CD4-positive, alpha-beta T cell (primary cell): ENCODE measurements around the gene SLC36A3. TPM values are rescaled to one million over a fixed set of nuclear protein-coding genes. Genes with fewer than 3 reads are reported as not detected.
"Not testable (repeated sequence)": the region's sequence is repeated elsewhere in the genome, so short reads cannot be mapped to it uniquely, and the experiment has no call there.

ENCODE experiments used
- ATAC-seq: fragments of 200-7000 bp; cut with Tn5 transposase; one replicate; pipeline ENCODE4 v1.10.0; 2022; ENCODE audit warnings: mild to moderate bottlenecking; ENCODE audit not compliant: poor library complexity
- CTCF ChIA-PET: fragments of 350-600 bp; sonication (Branson Sonifier 250); formaldehyde crosslinking; loops from one replicate; lab custom pipeline; 2021; ENCODE audit warnings: antibody characterized with exemption, inconsistent platforms; lab: Charles Lee
- POLR2A ChIA-PET: fragments of 350-600 bp; sonication (Branson Sonifier 250); formaldehyde crosslinking; loops from one replicate; lab custom pipeline; 2021; ENCODE audit warnings: antibody characterized with exemption, inconsistent platforms; lab: Charles Lee
- DNase-seq, 14 experiments: peaks; one replicate each; pipeline ENCODE4 v3.0.0-alpha.2; 2013 to 2020; ENCODE audit warnings: mixed read lengths in 2 of 14
- H3K27ac ChIP-seq, 2 donors: one replicate each; pipeline versions ENCODE4 v1.5.1 to v1.7.0; 2013; ENCODE audit warnings: low read length in 2 of 2, low read depth in 1 of 2, mild to moderate bottlenecking in 1 of 2
- H3K27me3 ChIP-seq, 2 experiments: 1 replicate in 1 of 2; 2 replicates in 1 of 2; pipeline versions ENCODE4 v1.6.1 to v1.7.0; 2013; ENCODE audit warnings: low read length in 2 of 2, control low read depth in 1 of 2, mild to moderate bottlenecking in 1 of 2, moderate library complexity in 1 of 2; ENCODE audit not compliant: insufficient read depth in 2 of 2, control insufficient read depth in 1 of 2
- H3K36me3 ChIP-seq: one replicate; pipeline ENCODE4 v1.6.1; 2013; ENCODE audit warnings: low read length, control low read depth; ENCODE audit not compliant: insufficient read depth
- H3K4me1 ChIP-seq: one replicate; pipeline ENCODE4 v1.6.1; 2013; ENCODE audit warnings: low read length, control low read depth; ENCODE audit not compliant: insufficient read depth
- H3K4me3 ChIP-seq: one replicate; pipeline ENCODE4 v1.5.1; 2013; ENCODE audit warnings: mild to moderate bottlenecking, low read length, moderate library complexity
- H3K9me3 ChIP-seq, 2 experiments: 1 replicate in 1 of 2; 2 replicates in 1 of 2; pipeline versions ENCODE4 v1.6.1 to v1.7.0; 2013; ENCODE audit warnings: low read length in 2 of 2, mild to moderate bottlenecking in 2 of 2, control low read depth in 1 of 2, moderate library complexity in 1 of 2; ENCODE audit not compliant: control insufficient read depth in 1 of 2, insufficient read depth in 1 of 2
- H3K27ac Mint-ChIP-seq: one replicate; pipeline ENCODE4 v1.8.0; 2020; ENCODE audit warnings: mixed read lengths
- H3K27me3 Mint-ChIP-seq: one replicate; pipeline ENCODE4 v1.8.0; 2021; ENCODE audit warnings: mixed read lengths
- H3K36me3 Mint-ChIP-seq: one replicate; pipeline ENCODE4 v1.8.0; 2021; ENCODE audit warnings: low read depth, mixed read lengths
- H3K4me1 Mint-ChIP-seq: one replicate; pipeline ENCODE4 v1.8.0; 2021; ENCODE audit warnings: low read depth, mixed read lengths
- H3K4me3 Mint-ChIP-seq: one replicate; pipeline ENCODE4 v1.8.0; 2020; ENCODE audit warnings: mild to moderate bottlenecking, mixed read lengths
- H3K9me3 Mint-ChIP-seq: one replicate; pipeline ENCODE4 v1.8.0; 2020; ENCODE audit warnings: mixed read lengths
- intact Hi-C, 2 experiments: fragments of 100-400 bp; cut with DNase I in 1 of 2; cut with micrococcal nuclease in 1 of 2; formaldehyde crosslinking; loops; one replicate each; pipeline versions ENCODE4 v1.15.1 to v1.9.0; 2023 to 2025; cut with DNase I, micrococcal nuclease
- total RNA-seq, 174 experiments: library from RNA in 2 of 174; stranded (reverse) in 2 of 174; gene quantifications; one replicate each; pipeline ENCODE4 v1.2.3 and lab custom pipeline; 2021 to 2026
- TF ChIP-seq, protein P1 (sequence below): fragments of 200-600 bp; IDR thresholded peaks from one replicate; pipeline ENCODE4 v1.8.0; 2022; ENCODE audit warnings: antibody characterized with exemption, mild to moderate bottlenecking

SLC36A3 gene
- total RNA-seq, 2 experiments from 2014 or later: not detected

DNA sequence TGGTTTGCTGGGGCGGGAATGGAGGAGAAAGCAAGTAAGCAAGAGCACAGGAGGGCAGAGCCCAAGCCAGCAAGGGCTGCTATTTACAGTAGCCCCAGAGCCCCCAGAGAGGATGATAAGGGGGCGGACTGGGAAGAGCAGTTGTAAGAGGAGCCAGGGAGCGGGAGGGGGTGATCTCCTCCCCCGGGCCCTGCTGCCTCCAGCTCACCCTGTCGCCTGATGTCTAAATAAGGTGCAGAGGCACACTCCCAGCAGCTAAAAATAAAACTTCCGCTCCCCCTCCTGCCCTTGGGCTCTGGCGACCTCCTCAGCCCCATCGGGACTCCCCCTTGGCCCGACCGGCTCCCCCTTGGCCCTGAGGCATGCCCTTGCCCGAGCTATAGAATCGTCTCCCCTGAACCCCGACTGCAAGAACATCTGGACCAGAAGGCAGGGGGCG, 65.2 kb downstream of the SLC36A3 start:
- peaks cover 27% of the 10 kb centered on the region for H3K4me1 Mint-ChIP-seq
- CTCF ChIA-PET: interaction anchor here (1.1 to 2.7 kb wide), 10 partner anchors 8 to 113 kb away, joined by 3 to 22 read pairs (median 10); partner anchors contain the start of genes CCDC69 and GM2A
- intact Hi-C loops: loop anchor here (2.0 to 5.0 kb wide), 6 partner anchors 14 to 186 kb away; partner anchors contain the start of gene CCDC69 (in 1 of the 2)
- H3K27me3 Mint-ChIP-seq: no peaks in the 10 kb centered on the region
- Histone ChIP-seq H3K9me3 (no peaks in the 10 kb centered on the region), H3K27ac (no peak overlapping the region), H3K27me3 (no peaks in the 10 kb centered on the region), H3K4me3 (no peak overlapping the region), H3K36me3 (no peaks in the 10 kb centered on the region), H3K4me1 (peaks cover 33% of the 10 kb centered on the region)
- no peaks in the 10 kb centered on the region for H3K36me3 Mint-ChIP-seq
- DNase-seq (no peak), ATAC-seq (no peak)
- POLR2A ChIA-PET: interaction anchor here (0.6 to 2.2 kb wide), 4 partner anchors 14 to 99 kb away, joined by 3 to 11 read pairs (median 7); partner anchors contain the start of genes CCDC69 and GM2A
- TF ChIP-seq, protein P1, sequence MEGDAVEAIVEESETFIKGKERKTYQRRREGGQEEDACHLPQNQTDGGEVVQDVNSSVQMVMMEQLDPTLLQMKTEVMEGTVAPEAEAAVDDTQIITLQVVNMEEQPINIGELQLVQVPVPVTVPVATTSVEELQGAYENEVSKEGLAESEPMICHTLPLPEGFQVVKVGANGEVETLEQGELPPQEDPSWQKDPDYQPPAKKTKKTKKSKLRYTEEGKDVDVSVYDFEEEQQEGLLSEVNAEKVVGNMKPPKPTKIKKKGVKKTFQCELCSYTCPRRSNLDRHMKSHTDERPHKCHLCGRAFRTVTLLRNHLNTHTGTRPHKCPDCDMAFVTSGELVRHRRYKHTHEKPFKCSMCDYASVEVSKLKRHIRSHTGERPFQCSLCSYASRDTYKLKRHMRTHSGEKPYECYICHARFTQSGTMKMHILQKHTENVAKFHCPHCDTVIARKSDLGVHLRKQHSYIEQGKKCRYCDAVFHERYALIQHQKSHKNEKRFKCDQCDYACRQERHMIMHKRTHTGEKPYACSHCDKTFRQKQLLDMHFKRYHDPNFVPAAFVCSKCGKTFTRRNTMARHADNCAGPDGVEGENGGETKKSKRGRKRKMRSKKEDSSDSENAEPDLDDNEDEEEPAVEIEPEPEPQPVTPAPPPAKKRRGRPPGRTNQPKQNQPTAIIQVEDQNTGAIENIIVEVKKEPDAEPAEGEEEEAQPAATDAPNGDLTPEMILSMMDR: no peak
- no peaks in the 10 kb centered on the region for H3K9me3 Mint-ChIP-seq
- no peak overlapping the region for H3K4me3 Mint-ChIP-seq
- no peak overlapping the region for H3K27ac Mint-ChIP-seq

DNA sequence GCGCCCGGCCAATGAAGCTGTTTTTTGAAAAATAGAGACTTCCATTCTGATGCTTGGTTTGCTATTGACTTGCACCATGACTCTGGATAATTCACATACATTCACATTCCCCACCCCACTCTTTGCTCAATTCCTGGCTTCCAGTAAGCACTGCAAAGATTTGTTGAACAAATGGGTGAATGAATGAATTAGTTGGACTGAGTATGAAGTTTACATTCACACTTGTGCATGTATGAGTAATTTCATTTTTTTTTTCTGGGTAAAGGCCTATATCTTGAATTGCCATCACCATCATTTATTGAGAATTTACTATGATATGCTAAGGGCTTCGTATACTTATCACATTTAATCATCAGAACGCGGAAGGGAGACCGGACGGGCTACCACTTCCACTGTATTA, 65.9 kb downstream of the SLC36A3 start:
- intact Hi-C loops: loop anchor here (2.0 to 5.0 kb wide), 6 partner anchors 13 to 185 kb away; partner anchors contain the start of gene CCDC69 (in 1 of the 2)
- Histone ChIP-seq H3K9me3 (no peaks in the 10 kb centered on the region), H3K4me1 (peaks cover 30% of the 10 kb centered on the region), H3K27ac (no peak overlapping the region), H3K27me3 (no peaks in the 10 kb centered on the region), H3K4me3 (no peak overlapping the region), H3K36me3 (no peaks in the 10 kb centered on the region)
- POLR2A ChIA-PET: interaction anchor here (2.1 to 2.2 kb wide), 2 partner anchors 14 to 24 kb away, joined by 8 to 11 read pairs; partner anchors contain the start of gene CCDC69
- H3K4me1 Mint-ChIP-seq: peaks cover 33% of the 10 kb centered on the region
- CTCF ChIA-PET: interaction anchor here (0.7 to 2.7 kb wide), 6 partner anchors 14 to 112 kb away, joined by 3 to 22 read pairs (median 16); partner anchors contain the start of gene CCDC69
- no peak overlapping the region for H3K27ac Mint-ChIP-seq
- ATAC-seq (no peak), DNase-seq (no peak)
- H3K4me3 Mint-ChIP-seq: no peak overlapping the region
- no peaks in the 10 kb centered on the region for H3K27me3 Mint-ChIP-seq
- no peaks in the 10 kb centered on the region for H3K9me3 Mint-ChIP-seq
- TF ChIP-seq, protein P1: no peak
- no peaks in the 10 kb centered on the region for H3K36me3 Mint-ChIP-seq

DNA sequence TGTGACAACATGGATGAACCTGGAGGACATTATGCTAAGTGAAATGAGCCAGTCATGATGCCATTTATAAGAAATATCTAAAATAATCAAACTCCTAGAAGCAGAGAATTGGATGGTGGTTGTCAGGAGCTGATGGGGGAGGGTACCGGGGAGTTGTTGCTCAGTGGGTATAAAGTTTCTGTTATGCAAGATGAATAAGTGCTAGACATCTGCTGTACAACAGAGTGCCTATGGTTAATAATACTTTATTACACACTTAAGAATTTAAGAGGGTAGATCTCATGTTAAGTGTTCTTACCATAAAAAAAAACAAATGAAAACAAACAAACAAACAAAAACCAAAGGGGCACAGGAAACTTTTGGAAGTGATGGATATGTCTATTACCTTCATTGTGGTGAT, 66.7 kb downstream of the SLC36A3 start:
- H3K4me1 ChIP-seq: peaks cover 30% of the 10 kb centered on the region
- no peak overlapping the region for H3K27ac Mint-ChIP-seq
- ChIA-PET POLR2A (interaction anchor here (2.2 kb wide), 1 partner anchor 13 kb away, joined by 11 read pairs; the partner anchor contains the start of gene CCDC69), CTCF (interaction anchor here (2.7 kb wide), 1 partner anchor 111 kb away, joined by 22 read pairs; no protein-coding TSS in a partner anchor)
- no peaks in the 10 kb centered on the region for H3K27me3 Mint-ChIP-seq
- H3K27ac ChIP-seq: no peak overlapping the region
- no peak overlapping the region for H3K4me3 ChIP-seq
- no peak overlapping the region for H3K4me3 Mint-ChIP-seq
- TF ChIP-seq, protein P1: no peak
- peaks cover 35% of the 10 kb centered on the region for H3K4me1 Mint-ChIP-seq
- no peaks in the 10 kb centered on the region for H3K36me3 ChIP-seq
- DNase-seq (no peak), ATAC-seq (no peak)
- intact Hi-C loops: loop anchor here in 1 of 2 experiments (5.0 kb wide), 2 partner anchors 40 to 185 kb away; no protein-coding TSS in a partner anchor
- no peaks in the 10 kb centered on the region for H3K36me3 Mint-ChIP-seq
- H3K9me3 ChIP-seq: no peaks in the 10 kb centered on the region
- H3K27me3 ChIP-seq: no peaks in the 10 kb centered on the region
- H3K9me3 Mint-ChIP-seq: no peaks in the 10 kb centered on the region

DNA sequence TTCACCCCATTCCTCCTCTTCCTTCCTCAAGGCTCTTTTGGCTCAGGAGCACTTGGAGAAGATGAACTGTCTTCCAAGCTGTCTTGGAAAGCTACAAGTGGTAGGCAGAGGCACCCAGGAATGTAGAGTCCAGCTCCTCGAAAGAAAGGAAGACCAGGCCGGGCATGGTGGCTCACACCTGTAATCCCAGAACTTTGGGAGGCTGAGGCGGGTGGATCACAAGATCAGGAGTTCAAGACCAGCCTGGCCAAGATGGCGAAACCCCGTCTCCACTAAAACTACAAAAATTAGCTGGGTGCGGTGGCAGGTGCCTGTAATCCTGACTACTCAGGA, 68.4 kb downstream of the SLC36A3 start:
- not testable (repeated sequence) for H3K27me3 Mint-ChIP-seq, H3K9me3 ChIP-seq, H3K4me3 Mint-ChIP-seq, H3K9me3 Mint-ChIP-seq, H3K36me3 Mint-ChIP-seq, H3K27ac ChIP-seq, ATAC-seq, H3K27ac Mint-ChIP-seq, DNase-seq, H3K27me3 ChIP-seq, H3K36me3 ChIP-seq
- Histone ChIP-seq H3K4me3 (peak overlapping the region; percentile 6), H3K4me1 (peaks cover 30% of the 10 kb centered on the region)
- CTCF ChIA-PET: interaction anchor here (0.9 to 1.5 kb wide), 5 partner anchors 9 to 44 kb away, joined by 3 to 4 read pairs (median 3); partner anchors contain the start of gene CCDC69
- intact Hi-C loops: loop anchor here in 1 of 2 experiments (5.0 kb wide), 2 partner anchors 38 to 183 kb away; no protein-coding TSS in a partner anchor
- POLR2A ChIA-PET: interaction anchor here (0.8 to 2.6 kb wide), 6 partner anchors 11 to 32 kb away, joined by 3 to 43 read pairs (median 6); partner anchors contain the start of gene CCDC69
- H3K4me1 Mint-ChIP-seq: peaks cover 35% of the 10 kb centered on the region
